K562 (cell line): ENCODE results near the gene RGS19.

Experiments used
- CTCF ChIP-seq, 3 experiments: IDR thresholded peaks in 2 of 3; conservative IDR thresholded peaks in 1 of 3; 2 replicates each; pipeline ENCODE4 v1.5.1; 2011 to 2012; ENCODE audit warnings: low read length in 3 of 3, mild to moderate bottlenecking in 3 of 3, control low read depth in 2 of 3, improper control_type of control experiment in 1 of 3, inconsistent platforms in 1 of 3, low read depth in 1 of 3, mixed read lengths in 1 of 3, moderate library complexity in 1 of 3; ENCODE audit not compliant: insufficient read depth in 2 of 3
- SRF ChIP-seq, 2 experiments: fragments of 250-450, 450-650 bp in 1 of 2; sonication (Bioruptor Pico) in 1 of 2; sonication (generic) in 1 of 2; formaldehyde crosslinking; IDR thresholded peaks; 2 replicates each; pipeline versions ENCODE4 v1.5.0 to v1.5.1; 2020 to 2022; ENCODE audit warnings: mild to moderate bottlenecking in 1 of 2, missing genetic modification reagents in 1 of 2
- ZNF639 ChIP-seq, 2 experiments: fragments of 200-800 bp in 1 of 2; sonication (Bioruptor generic) in 1 of 2; sonication (generic) in 1 of 2; formaldehyde crosslinking in 1 of 2; IDR thresholded peaks in 1 of 2; conservative IDR thresholded peaks in 1 of 2; 2 replicates each; pipeline versions ENCODE4 v1.5.0 to v1.6.1; 2016 to 2020; ENCODE audit warnings: missing compliant biosample characterization in 1 of 2, missing genetic modification characterization in 1 of 2, missing genetic modification reagents in 1 of 2

GRCh38 chr20:64083378-64083803, 4.1 kb upstream of the RGS19 start:
- TF ChIP-seq SRF (CRISPR knock-in tag; IDR thresholded peaks at IDR 0.05): no peak
- peak; percentile 64 to 90 (median 75) for TF ChIP-seq CTCF (IDR thresholded peaks at IDR 0.05 in 2 of 3, conservative IDR thresholded peaks at IDR 0.05 in 1 of 3; ENCODE audit: insufficient read depth in 2 of 3, low read depth in 1 of 3, low read length in 3 of 3)
- no peak for TF ChIP-seq ZNF639 (CRISPR knock-in tag; conservative IDR thresholded peaks at IDR 0.05 in 1 of 2, IDR thresholded peaks at IDR 0.05 in 1 of 2)
